ENCODE measurements around the gene STARD9.
"Not testable (repeated sequence)": the region's sequence is repeated elsewhere in the genome, so short reads cannot be mapped to it uniquely, and the experiment has no call there.

STARD9 gene

DNA sequence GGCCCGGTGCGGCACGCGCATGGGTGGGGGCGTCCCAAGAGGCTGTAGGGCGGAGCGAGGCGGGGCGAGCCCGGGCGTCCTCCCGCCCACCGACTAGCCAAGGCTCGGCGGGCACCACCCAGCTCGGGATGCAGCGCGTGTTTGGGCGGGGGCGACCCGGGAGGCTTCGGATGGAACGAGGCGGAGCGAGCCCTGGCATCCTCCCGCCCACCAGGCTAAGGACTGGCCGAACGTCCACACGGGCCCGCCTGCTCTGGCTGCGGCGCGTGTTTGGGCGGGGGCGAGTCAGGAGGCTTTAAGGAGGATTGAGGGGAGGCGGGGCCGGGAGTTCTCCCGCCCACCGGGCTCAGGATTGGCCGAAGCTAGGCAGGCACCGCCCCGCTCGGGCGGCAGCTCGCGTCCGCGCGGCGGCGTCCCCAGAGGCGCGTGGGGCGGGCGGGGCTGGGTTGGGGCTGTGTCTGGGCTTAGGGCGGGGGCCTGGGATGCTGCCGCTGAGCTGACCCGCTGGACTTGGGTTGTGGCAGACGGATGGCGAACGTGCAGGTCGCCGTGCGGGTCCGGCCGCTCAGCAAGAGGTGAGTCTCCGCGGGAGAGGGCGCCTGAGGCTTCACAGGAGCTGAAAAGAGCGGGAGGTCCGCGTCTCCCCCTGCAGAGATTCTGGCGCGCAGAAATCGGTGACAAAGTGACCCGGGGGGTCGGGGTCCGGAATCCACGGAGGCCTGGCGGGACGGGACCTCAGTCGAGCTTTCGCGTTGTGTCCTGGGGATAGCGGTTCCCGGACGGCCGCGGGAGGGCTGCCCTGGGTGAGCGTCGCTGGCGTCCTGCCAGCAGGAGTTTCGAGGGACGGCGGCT is at the start of gene STARD9:
Gene STARD9, plus strand, starts transcription at position 419 of the 852 bp plus-strand sequence. Its CDS starts 110 bp downstream, at position 529.
- DNase-seq, result peak; percentile 96

DNA sequence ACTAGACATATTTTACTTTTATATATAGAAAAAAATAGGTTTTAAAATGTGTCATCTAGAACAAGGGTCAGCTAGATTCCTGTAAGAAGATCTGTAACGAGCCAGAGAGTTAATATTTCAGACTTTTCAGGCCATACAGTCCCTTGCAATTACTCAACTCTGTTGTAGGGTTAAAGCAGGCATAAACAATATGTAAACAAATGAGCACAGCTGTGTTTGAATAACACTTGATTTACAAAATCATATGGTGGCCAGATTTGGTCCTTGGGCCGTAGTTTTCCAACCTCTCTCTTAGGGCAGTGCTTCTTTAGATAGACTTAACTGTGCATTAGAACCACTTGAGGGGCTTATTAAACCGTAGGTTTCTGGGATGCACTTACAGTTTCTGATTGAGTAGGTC is 46.4 kb upstream of the STARD9 start:
- no peak for DNase-seq

DNA sequence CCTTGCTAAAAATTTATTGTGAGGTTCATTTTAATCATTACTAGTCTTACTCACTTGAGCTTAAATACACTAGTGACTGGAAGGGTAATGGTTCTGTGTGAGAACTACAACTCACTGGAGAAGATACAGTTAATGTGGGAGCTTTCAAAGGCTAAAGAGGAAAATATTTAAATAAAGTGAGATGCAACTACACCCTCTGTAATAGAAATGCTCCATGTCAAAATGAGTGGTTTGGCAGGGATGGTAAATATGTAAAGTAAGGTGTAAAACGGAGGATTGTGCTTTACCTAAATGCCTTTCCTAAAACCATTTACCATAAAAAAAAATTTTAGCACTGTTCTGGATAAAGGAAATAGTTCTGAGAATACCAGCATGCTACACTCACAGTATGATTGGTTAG is 42.2 kb upstream of the STARD9 start:
- DNase-seq, result no peak

DNA sequence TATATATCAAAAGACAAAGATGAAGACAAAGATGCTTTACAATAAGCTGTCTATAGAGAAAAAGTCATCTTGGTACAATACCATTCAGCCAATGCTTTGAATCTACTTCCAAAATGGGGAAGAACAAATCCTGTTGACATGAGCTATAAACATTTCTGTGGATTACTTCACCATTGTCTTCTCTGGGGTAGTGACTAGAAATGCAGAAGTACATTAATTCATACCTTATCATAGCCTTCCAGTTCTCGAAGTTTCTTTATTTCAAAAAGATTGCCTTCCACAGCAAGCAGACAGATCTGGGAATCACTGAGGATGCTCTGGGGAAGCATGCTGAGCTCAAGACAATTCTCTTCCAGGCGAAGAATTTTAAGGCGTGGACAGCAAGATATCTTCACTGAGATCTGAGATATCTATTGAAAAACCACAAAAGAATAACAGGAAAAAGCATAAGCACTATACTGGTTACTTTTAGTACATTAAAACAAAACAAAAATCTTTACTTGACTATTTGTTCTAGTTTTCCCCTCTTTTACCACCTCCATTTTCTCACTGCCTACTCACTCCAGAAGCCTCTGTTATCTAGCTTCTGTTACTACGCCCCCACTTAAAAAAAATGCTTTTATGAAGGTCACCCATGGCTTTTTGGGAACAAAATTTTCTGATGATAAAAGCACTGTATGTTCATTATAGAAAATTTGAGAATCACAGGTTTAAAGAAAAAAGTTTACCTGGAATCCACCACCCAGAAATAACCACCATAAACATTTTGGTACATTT is 30.4 kb upstream of the STARD9 start:
- no peak for DNase-seq

DNA sequence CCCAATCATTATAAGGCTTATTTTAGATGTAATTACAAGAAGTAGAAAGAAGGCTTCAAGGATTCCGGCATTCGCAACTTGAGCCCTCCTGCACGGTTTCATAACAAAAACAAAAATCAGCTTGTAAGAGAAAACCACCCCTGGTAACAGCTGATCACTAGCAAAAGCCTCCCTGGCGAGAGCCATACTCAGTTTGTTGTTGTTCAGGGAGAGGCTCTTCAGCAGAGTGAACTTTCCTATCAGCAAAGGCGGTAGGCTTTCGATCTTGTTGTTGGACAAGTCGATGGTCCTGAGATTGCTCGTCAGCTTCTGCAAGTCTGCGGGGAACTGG is 27.5 kb upstream of the STARD9 start:
- DNase-seq, result no peak

DNA sequence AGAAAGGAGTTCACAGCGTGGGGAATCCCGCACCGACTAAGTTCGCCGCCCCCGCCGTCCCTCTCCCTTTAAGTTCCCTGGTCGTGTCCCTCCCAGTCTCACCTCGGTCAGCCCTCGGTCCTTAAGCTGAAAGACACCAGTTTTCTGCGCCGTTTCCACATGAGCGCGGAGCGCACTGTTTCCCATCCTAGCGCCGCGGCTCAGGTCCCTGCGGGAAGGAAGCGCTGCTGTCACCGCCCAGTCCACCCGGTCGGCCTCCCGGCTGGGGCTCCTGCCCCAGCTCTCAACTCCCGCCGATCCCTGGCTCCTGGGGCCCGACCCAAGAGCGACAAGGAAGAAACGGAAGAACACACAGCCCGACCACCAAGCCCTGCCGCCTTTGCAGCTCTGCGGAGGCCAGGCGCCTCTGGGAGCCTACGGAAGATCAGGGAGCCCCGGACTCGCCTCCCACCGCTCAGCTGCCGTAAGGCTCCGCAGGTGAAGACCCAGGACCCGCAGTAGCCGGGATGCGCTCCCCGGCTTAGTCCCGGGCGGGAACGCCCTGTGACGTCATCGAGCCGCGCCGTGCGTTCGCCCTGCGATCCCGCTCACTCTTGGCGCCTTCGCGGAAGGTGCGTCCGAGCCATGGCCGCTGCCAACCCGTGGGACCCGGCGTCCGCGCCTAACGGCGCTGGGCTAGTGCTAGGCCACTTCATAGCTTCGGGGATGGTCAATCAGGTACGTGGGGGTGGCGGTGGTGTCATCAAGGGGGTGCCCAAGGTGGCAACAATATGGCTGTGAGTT is 27.0 kb upstream of the STARD9 start, which contains the start of the genes HAUS2 and LRRC57:
Gene HAUS2, plus strand, starts transcription at position 590 of the 783 bp plus-strand sequence. Its CDS starts 35 bp downstream, at position 625.
Gene LRRC57, minus strand, starts transcription at position 545 of the 783 bp plus-strand sequence. Its CDS starts 359 bp downstream, at position 186.
- peak; percentile 90 for DNase-seq

DNA sequence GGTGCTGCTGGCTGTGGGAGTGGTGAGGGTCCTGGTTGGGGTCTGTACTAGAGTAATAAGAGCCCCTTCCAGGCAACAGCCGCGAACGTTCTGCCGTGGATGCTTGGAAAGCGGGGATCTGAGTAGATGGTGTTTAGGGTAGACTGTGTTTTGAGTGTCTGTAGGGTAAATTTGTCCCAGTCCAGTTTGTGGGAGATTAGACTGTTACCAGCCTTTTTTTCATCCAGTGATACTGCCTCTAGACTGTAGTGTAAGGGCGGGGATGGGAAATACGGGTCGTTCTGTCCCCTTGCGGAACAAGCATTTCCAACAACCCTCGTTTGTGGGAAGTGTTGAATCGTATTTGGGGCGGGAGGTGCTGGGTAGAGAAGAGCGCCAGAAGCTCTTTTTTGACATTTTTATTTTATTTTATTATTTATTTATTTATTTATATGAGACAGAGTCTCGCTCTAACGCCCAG is 26.3 kb upstream of the STARD9 start:
- peak; percentile 44 for DNase-seq

DNA sequence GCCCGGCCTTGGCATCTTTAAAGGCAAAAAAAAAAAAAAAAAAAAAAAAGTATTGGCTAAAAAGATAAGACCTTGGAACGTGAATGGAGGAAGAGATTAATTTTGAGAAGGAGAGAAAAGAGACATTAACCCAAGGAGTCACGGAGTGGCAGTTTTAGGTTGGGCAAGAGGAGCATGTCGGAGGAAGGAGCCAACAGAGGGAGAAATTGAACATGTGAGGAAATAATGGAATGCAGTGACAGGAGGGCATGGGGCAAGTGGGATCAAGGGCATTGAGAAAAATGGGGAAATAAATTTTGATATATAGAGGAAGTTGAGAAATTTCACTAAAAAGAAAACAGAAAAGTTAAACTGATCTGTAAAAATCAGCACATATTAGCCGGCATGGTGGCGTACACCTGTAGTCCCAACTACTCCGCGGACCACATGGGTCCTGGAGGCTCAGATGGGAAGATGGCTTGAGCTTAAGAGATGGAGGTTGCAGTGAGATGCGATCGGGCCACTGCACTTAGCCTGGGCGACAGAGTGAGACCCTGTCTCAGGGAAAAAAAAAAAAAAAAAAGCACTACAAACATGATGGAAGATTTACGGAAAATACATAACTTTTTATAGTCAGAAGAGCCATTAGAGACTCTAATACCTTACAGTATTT is 25.5 kb upstream of the STARD9 start:
- no peak for DNase-seq

DNA sequence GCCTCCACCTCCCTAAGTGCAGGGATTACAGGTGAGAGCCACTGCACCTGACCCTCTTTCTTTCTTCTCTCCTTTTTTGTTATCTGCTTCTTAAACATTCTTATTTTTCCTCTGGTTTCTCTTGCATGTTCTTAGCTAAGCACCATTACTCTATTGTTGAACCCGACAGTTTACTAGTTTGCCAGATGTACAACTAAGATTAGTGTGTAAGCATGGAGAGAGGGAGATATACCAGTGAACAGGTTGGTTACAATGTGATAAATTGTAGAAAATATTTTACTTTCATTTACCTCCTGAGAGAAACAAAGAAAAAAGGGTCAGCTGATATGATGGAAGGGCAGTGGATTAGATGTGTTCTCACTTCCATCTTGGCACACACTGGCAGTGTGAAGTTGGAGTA is 21.9 kb upstream of the STARD9 start:
- DNase-seq, result no peak

DNA sequence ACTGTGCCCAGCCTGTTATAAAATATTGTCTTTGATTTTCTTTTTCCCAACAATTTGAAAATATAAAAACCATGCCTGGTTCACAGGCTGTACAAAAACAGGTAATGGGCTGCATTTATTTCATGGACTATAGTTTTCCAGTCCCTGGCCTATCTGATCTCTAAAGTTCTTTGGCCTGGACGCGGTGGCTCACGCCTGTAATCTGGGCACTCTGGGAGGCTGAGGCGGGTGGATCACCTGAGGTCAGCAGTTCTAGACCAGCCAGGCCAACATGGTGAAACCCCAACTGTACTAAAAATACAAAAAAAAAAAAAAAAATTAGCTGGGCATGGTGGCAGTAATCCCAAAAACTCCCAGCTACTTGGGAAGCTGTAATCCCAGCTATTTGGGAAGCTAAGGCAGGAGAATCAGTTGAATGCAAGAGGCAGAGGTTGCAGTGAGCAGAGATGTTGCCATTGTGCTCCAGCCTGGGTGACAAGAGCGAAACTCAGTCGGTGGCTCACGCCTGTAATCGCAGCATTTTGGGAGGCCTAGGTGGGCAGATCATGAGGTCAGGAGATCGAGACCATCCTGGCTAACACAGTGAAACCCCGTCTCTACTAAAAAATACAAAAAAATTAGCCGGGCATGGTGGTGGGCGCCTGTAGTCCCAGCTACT is 18.7 kb upstream of the STARD9 start:
- not testable (repeated sequence) for DNase-seq

DNA sequence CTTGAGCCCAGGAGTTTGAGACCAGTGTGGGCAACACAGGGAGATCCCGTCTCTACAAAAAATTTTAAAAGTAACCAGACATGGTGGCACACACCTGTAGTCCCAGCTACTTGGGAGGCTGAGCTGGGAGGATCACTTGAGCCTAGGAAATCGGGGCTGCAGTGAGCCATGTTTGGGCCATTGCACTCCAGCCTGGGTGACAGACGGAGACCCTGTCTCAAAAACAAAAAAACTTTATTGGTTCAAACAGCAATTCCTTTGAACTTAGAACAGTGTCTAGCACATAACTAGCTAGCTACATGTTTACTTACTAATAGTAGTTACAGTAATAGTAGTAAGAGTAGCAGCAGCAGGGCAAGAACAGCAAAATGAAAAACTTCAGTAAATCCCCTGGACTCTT is 16.7 kb upstream of the STARD9 start:
- DNase-seq, result no peak

DNA sequence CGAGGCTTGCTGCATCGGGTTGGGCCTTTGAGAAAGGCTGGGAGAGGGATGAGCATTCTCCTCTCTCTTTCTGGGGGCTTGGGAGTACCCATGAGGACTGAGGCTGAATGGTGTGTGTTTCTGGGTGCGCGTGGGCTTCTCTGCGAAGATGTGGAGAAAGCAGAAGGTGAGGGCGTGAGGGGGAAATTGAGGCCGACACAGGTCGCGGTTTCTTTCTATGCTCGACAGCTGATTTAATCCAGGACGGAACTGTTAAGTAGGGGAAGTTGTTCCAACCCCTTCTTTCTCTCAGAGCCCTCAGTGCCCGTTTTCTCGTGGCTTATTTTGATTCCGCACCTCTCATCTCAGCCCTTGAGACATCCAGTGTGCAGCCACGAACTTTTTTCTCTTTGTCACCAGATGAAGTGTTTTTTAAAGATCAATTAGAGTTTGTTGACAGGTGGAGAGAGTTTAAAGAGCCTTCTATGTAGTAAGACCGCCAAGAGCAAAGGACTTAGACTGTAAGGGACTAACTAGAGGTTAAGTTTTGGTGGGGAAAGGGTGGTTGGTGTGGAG is 711 bp downstream of the STARD9 start:
- no peak for DNase-seq

DNA sequence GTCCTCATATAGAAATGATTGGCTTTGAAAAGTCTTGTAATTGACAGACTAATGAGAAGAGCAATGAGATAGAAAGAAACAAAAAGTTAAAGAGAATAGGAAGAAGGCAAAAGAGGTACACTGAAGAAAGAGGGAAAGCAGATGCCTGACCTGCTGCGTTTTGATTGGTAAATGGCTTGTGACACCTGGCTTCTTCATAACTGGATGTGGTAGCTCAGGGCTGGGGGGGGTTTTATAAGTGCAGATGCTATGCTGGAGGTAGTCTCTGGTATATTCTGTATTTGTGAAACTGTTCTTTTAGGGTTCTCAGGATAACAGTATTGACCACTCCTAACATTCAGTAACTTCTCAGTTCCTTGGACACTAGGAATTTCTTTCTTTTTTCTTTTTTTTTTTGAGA is 1.4 kb downstream of the STARD9 start:
- no peak for DNase-seq

DNA sequence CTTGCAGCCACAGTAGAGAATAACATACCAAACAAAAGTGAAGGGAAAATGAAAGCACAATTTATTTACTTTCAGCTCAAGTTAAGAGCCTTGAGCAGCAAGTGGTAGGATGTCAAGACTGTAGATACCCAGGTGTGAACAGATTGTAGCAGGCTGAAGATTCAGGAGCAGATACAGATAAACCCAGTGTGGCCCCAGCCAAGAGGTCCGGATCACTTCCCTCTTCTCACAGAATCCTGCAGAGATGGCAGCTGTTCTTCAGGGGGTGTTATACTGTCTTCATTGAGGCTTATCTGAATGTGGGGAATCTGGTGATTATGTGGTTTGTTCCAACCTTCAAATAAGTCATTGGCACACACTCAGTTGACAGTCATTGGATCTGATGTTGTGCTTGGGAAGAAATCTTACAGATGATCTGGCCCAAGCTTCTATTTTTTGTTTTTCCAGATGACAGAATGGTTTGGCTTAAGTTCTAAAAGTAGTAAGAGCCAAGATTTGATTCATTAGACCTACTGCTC is 2.2 kb downstream of the STARD9 start:
- DNase-seq, result no peak

DNA sequence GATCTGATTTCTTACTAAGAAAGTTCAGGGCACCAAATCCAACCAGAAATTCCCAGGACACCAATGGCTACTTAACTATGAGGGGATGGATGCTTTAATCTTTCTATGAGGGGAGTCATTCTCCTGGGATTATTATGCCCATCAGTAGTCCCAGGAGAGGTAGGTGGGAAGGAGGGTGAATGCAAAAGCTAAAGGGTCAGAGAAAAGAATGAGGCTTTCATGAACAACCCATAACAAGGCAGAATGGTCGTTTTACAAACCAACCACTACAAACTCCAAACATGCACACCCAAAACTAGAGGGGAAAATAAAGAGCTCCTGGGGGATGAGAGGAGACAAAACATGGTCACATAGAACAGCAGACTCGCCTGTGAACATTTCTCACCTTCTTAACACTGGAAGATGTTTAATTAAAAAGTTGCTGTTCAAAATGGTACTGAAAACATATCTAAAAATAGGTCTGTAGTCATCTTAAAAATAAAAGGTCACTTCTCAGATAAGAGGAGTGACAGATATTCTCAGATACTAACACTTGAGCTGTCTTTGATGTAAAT is 3.7 kb downstream of the STARD9 start:
- DNase-seq, result no peak

DNA sequence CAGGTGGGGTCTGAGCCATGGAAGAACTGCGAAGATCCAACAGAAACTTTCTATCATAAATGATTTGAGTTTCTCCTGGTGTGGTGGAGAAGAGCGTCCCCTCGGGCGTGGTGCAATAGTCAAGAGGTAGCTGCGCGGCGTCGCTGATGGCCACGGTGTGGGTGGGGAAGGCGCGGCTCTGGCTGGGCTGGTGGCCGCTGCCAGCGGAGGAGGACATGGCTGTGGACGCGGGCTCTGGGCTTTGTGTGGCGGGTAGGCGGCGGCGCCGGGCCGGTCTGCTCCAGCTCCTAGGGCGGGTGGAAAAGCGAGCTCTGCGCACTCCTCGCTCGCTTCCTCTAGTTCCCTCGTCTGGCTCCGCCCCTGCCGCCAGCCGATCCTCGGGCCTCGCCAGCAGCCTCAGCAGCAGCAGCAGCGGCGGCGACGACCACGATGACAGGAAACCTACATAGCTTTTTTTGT is 5.9 kb downstream of the STARD9 start:
- DNase-seq, result peak; percentile 77

DNA sequence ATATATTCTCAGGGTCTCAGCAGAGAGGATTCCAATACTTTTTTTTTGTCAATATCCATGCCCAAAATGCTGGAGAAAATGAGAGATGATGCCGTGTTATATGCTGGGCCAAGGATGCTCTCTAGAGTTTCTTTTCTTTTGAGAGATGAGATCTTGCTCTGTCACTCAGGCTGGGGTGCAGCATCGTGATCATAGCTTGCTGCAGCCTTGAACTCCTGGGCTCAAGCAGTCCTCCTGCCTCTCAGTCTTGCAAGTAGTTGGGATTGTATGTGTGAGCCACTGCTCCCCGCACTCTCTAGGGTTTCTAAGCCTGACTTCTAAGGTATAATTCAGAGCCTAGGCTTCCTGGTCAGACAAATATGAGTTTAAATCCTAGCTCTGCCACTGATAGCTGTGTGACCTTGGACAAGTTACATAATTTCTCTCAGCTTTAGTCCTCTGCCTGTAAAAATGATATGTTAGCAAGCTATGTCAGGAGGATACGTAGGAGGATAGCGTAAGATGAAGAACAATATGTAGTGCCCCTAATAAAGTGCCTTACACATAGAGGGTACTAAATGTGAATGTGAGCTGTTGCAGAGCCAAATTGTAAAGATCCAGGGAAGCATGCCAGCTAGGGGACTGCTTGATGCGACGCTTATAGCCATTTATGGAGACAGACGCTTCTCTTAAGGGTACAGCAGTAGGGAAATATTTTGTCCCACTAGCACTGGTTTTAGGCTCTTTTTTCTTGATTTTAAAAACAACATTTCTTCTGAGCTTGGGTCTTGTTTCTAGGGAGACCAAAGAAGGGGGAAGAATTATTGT is 7.4 kb downstream of the STARD9 start:
- DNase-seq, result no peak

DNA sequence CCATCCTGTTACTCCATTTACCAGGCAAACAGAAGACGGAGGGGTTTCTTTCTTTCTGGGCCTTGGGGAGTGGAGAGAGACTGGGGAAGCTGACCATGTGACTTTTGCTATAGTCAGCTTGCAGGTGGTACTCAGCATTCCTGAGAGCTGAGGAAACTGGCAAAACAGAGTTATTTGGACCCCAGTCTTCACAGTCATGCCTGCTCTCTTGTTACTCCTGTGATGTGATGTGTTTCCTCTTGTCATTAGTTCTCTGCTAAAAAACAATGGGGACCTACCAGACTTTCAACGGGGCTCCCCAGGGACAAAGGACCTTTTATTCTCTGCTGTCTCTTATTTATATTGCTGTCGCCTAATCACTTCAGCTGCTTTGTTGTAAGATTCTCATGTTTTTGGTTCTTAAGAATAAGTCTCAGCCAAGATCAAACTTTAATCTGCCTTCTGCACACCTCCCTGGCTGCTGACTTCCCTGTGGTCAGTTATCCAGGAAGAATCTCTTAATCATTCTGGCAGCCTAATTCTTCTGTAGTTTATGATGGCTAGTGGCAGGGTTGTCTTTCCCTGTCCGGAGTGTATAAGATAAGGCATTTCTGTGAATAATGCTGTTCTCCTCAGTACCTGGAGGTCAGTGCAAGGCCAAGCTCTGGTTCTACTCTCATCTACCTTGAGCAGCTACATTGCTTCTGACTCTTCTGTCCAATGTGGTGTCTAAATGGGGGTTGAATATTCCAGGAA is 8.8 kb downstream of the STARD9 start:
- no peak for DNase-seq

DNA sequence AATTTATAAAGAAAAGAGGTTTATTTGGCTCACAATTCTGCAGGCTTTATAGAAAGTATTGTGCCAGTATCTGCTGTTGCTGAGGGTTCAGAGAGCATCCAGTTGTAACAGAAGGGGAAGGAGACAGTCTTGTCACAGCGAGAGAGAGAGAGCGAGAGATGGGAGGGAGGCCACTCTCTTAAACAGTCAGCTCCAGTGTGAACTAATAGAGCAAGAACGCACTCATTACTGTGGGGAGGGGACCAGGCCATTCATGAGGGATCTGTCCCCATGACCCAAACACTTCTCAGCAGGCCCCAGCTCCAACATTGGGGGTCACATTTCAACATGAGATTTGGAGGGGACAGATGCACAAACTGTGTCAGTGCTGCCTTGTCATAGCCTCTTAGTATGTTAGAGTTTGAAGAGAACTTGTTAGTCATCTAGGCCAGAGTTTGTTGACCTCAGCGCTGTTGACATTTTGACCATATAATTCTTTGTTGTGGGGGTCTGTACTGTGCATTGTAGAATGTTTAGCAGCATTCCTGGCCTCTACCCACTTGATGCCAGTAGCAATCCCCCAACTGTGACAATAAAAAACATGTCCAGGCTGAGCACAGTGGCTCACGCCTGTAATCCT is 15.3 kb downstream of the STARD9 start:
- no peak for DNase-seq
